PC-3 (cell line): ENCODE measurements around the gene AGPAT1. TPM values are rescaled to one million over a fixed set of nuclear protein-coding genes. Genes with fewer than 3 reads are reported as not detected.

Experiments used
- ATAC-seq: fragments of 200-7000 bp; cut with Tn5 transposase; 2 replicates; pipeline ENCODE4 v1.9.1; 2020; ENCODE audit warnings: mild to moderate bottlenecking, moderate library complexity
- BruUV-seq: library from RNA; stranded (reverse); fragments of 400-500 nt; replicated peaks from 2 replicates; lab custom pipeline; 2021; lab: Mats Ljungman, UMichigan
- CTCF ChIA-PET: fragments of 300-600 bp; sonication (Branson Sonifier 250); formaldehyde crosslinking; loops from one replicate; lab custom pipeline; 2022; ENCODE audit warnings: antibody characterized with exemption; lab: Charles Lee
- POLR2A ChIA-PET: fragments of 300-600 bp; sonication (Branson Sonifier 250); formaldehyde crosslinking; loops from one replicate; lab custom pipeline; 2022; ENCODE audit warnings: antibody characterized with exemption; ENCODE audit not compliant: unreplicated experiment; lab: Charles Lee
- DNase-seq: peaks from one replicate; pipeline ENCODE4 v3.0.0-alpha.2; 2015
- H2AFZ ChIP-seq: fragments of 300-600 bp; sonication (generic); 2 replicates; pipeline ENCODE4 v1.6.0; 2016; ENCODE audit warnings: antibody characterized with exemption, low read length
- H3F3A ChIP-seq: fragments of 300-600 bp; sonication (generic); one replicate; pipeline ENCODE4 v1.6.0; 2017; ENCODE audit warnings: antibody characterized with exemption, low read length, control low read depth, mild to moderate bottlenecking; ENCODE audit not compliant: unreplicated experiment
- H3K27ac ChIP-seq: fragments of 300-600 bp; sonication (generic); 2 replicates; pipeline ENCODE4 v1.5.1; 2016; ENCODE audit warnings: mild to moderate bottlenecking, low read length
- H3K27me3 ChIP-seq: fragments of 300-600 bp; sonication (generic); 2 replicates; pipeline ENCODE4 v1.6.1; 2016; ENCODE audit warnings: low read length, mixed read lengths
- H3K36me3 ChIP-seq: fragments of 300-600 bp; sonication (generic); 2 replicates; pipeline ENCODE4 v1.6.1; 2016; ENCODE audit warnings: low read depth, mixed run types, low read length, mixed read lengths
- H3K4me1 ChIP-seq: fragments of 300-600 bp; sonication (generic); 2 replicates; pipeline ENCODE4 v1.5.1; 2016; ENCODE audit warnings: low read length; ENCODE audit not compliant: insufficient read depth
- H3K4me2 ChIP-seq: fragments of 300-600 bp; sonication (generic); 2 replicates; pipeline ENCODE4 v1.6.0; 2016; ENCODE audit warnings: low read length
- H3K4me3 ChIP-seq: fragments of 300-600 bp; sonication (generic); 2 replicates; pipeline ENCODE4 v1.5.1; 2016; ENCODE audit warnings: mild to moderate bottlenecking, low read length, mixed read lengths
- H3K79me2 ChIP-seq: fragments of 300-600 bp; sonication (generic); 2 replicates; pipeline ENCODE4 v1.6.1; 2017; ENCODE audit warnings: low read length, mixed read lengths
- H3K9ac ChIP-seq: fragments of 300-600 bp; sonication (generic); 2 replicates; pipeline ENCODE4 v1.6.0; 2016; ENCODE audit warnings: mild to moderate bottlenecking, low read length
- H3K9me2 ChIP-seq: fragments of 300-600 bp; sonication (generic); replicated peaks from 2 replicates; pipeline ENCODE4 v1.6.1; 2016; ENCODE audit warnings: mixed run types, low read length, mixed read lengths
- H3K9me3 ChIP-seq: fragments of 300-600 bp; sonication (generic); 2 replicates; pipeline ENCODE4 v1.6.1; 2016; ENCODE audit warnings: low read length, mixed read lengths
- H4K20me1 ChIP-seq: fragments of 300-600 bp; sonication (generic); 2 replicates; pipeline ENCODE4 v1.6.1; 2016; ENCODE audit warnings: low read length, mixed read lengths
- EZH2 ChIP-seq: fragments of 300-600 bp; sonication (generic); IDR thresholded peaks from one replicate; pipeline ENCODE4 v1.6.1; 2017; ENCODE audit warnings: antibody characterized with exemption, mild to moderate bottlenecking, low read length; ENCODE audit not compliant: unreplicated experiment
- EZH2phosphoT487 ChIP-seq: fragments of 300-600 bp; sonication (generic); IDR thresholded peaks from 2 replicates; pipeline ENCODE4 v1.6.1; 2018; ENCODE audit warnings: mild to moderate bottlenecking, antibody characterized with exemption, low read length, borderline replicate concordance
- intact Hi-C: fragments of 100-400 bp; cut with micrococcal nuclease; formaldehyde crosslinking; loops from 2 replicates; pipeline ENCODE4 v1.9.0; 2023
- total RNA-seq: library from RNA; depleted of rRNA; stranded (reverse); fragments of >200 nt; gene quantifications from 2 replicates; pipeline ENCODE4 v1.2.3, GENCODE V29; 2014
- TF ChIP-seq, protein P1 (sequence below): fragments of 300-600 bp; sonication (generic); conservative IDR thresholded peaks from 2 replicates; pipeline ENCODE4 v1.5.1; 2017; ENCODE audit warnings: antibody characterized with exemption, low read depth, mild to moderate bottlenecking, low read length

The AGPAT1 gene
- total RNA-seq, 1 experiment from 2014 or later: 59.6 TPM

DNA sequence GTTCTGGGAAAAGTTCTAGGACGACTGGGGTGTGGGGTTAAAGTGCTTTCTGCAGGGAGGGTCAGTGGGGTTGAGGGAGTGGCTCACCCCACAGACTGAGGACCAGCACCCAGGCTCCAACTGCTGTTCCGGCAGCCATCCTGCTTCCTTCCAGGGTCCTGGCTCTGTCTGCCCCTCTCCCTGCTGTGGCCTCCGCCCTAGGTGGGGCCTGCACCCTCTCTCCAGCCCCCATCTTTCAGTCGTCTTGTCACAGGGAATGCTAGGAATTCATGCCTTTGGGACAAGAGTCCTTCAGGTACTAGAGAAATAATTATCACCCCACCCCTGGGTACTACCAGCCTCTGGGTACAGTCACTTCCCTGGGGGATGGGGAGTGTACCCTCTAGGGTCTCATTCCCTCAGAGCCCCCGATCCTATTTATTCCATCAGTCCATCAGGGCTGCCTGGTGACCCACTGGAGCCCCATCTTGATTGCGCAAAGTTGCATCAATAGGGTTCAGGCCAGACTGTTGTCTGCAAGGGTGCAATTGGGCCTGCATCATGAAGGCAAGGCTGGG, 8.3 kb upstream of the AGPAT1 start, which contains the start of gene AGER:
Gene AGER (minus strand): TSS at position 170 of the 557 bp plus-strand sequence. CDS start 31 bp downstream, at position 139.
- Histone ChIP-seq H3K79me2 (peaks cover 13% of the 10 kb centered on the region), H3K4me1 (peaks cover 13% of the 10 kb centered on the region), H4K20me1 (no peaks in the 10 kb centered on the region), H3K9me2 (no peaks in the 10 kb centered on the region), H3K4me3 (no peak within 1 kb of the TSS), H3K9ac (no peak within 1 kb of the TSS), H3K27ac (no peak within 1 kb of the TSS), H3K4me2 (no peak within 1 kb of the TSS), H3K27me3 (no peaks in the 10 kb centered on the region), H3K36me3 (peaks cover 5% of the 10 kb centered on the region), H2AFZ (no peak within 1 kb of the TSS), H3F3A (no peaks in the 10 kb centered on the region), H3K9me3 (no peaks in the 10 kb centered on the region)
- no TSS peak for BruUV-seq
- ChIA-PET POLR2A (no interaction called here), CTCF (no interaction called here)
- DNase-seq: no peak
- intact Hi-C loops: no loop called here
- TF ChIP-seq, protein P1, sequence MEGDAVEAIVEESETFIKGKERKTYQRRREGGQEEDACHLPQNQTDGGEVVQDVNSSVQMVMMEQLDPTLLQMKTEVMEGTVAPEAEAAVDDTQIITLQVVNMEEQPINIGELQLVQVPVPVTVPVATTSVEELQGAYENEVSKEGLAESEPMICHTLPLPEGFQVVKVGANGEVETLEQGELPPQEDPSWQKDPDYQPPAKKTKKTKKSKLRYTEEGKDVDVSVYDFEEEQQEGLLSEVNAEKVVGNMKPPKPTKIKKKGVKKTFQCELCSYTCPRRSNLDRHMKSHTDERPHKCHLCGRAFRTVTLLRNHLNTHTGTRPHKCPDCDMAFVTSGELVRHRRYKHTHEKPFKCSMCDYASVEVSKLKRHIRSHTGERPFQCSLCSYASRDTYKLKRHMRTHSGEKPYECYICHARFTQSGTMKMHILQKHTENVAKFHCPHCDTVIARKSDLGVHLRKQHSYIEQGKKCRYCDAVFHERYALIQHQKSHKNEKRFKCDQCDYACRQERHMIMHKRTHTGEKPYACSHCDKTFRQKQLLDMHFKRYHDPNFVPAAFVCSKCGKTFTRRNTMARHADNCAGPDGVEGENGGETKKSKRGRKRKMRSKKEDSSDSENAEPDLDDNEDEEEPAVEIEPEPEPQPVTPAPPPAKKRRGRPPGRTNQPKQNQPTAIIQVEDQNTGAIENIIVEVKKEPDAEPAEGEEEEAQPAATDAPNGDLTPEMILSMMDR: no peak
- TF ChIP-seq EZH2phosphoT487: no peak
- TF ChIP-seq EZH2: no peak
- ATAC-seq: no peak

GRCh38 chr6:32183483-32184083, 7.7 kb upstream of the AGPAT1 start:
- no peaks in the 10 kb centered on the region for H3K9me3 ChIP-seq
- H3K4me3 ChIP-seq: no peak overlapping the region
- no peaks in the 10 kb centered on the region for H3K27me3 ChIP-seq
- peaks cover 5% of the 10 kb centered on the region for H3K36me3 ChIP-seq
- no peak overlapping the region for H3K9ac ChIP-seq
- H3K9me2 ChIP-seq: no peaks in the 10 kb centered on the region
- POLR2A ChIA-PET: no interaction called here
- no peak overlapping the region for H3K4me2 ChIP-seq
- DNase-seq (no peak), ATAC-seq (no peak)
- H3K27ac ChIP-seq: no peak overlapping the region
- peaks cover 13% of the 10 kb centered on the region for H3K79me2 ChIP-seq
- H2AFZ ChIP-seq: no peak overlapping the region
- no peak for TF ChIP-seq EZH2phosphoT487
- no peak for TF ChIP-seq EZH2
- TF ChIP-seq, protein P1: no peak
- H4K20me1 ChIP-seq: no peaks in the 10 kb centered on the region
- peaks cover 10% of the 10 kb centered on the region for H3K4me1 ChIP-seq
- CTCF ChIA-PET: no interaction called here
- intact Hi-C loops: no loop called here
- no peaks in the 10 kb centered on the region for H3F3A ChIP-seq
- BruUV-seq: no TSS peak

- intact Hi-C loops: no loop called here
- ChIA-PET POLR2A (interaction anchor here (0.5 kb wide), 1 partner anchor 14 kb away, joined by 3 read pairs; no protein-coding TSS in a partner anchor), CTCF (no interaction called here)
- no peaks in the 10 kb centered on the region for H3K9me3 ChIP-seq
- H2AFZ ChIP-seq: no peak overlapping the region
- H3K9me2 ChIP-seq: no peaks in the 10 kb centered on the region
- H4K20me1 ChIP-seq: no peaks in the 10 kb centered on the region
- H3K79me2 ChIP-seq: peaks cover 12% of the 10 kb centered on the region
- no TSS peak for BruUV-seq
- H3K4me1 ChIP-seq: peaks cover 8% of the 10 kb centered on the region
- peaks cover 5% of the 10 kb centered on the region for H3K36me3 ChIP-seq
- ATAC-seq: no peak
- TF ChIP-seq EZH2phosphoT487 (no peak), EZH2 (no peak)
- TF ChIP-seq, protein P1: no peak
- H3K27ac ChIP-seq: no peak overlapping the region
- no peak overlapping the region for H3K4me2 ChIP-seq
- no peak overlapping the region for H3K4me3 ChIP-seq
- H3K9ac ChIP-seq: no peak overlapping the region
- H3K27me3 ChIP-seq: no peaks in the 10 kb centered on the region
- H3F3A ChIP-seq: no peaks in the 10 kb centered on the region
- no peak for DNase-seq
Measured at GRCh38 chr6:32183030-32183429, 7.1 kb upstream of the AGPAT1 start.
